Transverse colon (tissue), 4 donors: ENCODE data around the gene PHACTR3.

Source experiments
- EP300 ChIP-seq: sonication (generic); formaldehyde crosslinking; IDR thresholded peaks from one replicate; pipeline ENCODE4 v1.6.1; 2017; ENCODE audit warnings: antibody characterized with exemption, low read depth
- POLR2A ChIP-seq: fragments of 450-650 bp; IDR thresholded peaks from one replicate; pipeline ENCODE4 v1.6.1; 2016; ENCODE audit warnings: antibody characterized with exemption, mild to moderate bottlenecking, moderate library complexity
- POLR2AphosphoS5 ChIP-seq, 3 donors: sonication (generic); formaldehyde crosslinking; IDR thresholded peaks; one replicate each; pipeline ENCODE4 v1.6.1; 2016; ENCODE audit warnings: antibody characterized with exemption in 3 of 3
- TF ChIP-seq, protein P1 (sequence below), 5 experiments: fragments of 200-600 bp in 3 of 5; fragments of 450-650 bp in 2 of 5; sonication (generic) in 3 of 5; IDR thresholded peaks; 1 replicate in 2 of 5; 2 replicates in 3 of 5; pipeline ENCODE4 v1.5.1; 2016 to 2017; ENCODE audit warnings: antibody characterized with exemption in 5 of 5, inconsistent platforms in 3 of 5, mild to moderate bottlenecking in 2 of 5, moderate library complexity in 1 of 5

DNA sequence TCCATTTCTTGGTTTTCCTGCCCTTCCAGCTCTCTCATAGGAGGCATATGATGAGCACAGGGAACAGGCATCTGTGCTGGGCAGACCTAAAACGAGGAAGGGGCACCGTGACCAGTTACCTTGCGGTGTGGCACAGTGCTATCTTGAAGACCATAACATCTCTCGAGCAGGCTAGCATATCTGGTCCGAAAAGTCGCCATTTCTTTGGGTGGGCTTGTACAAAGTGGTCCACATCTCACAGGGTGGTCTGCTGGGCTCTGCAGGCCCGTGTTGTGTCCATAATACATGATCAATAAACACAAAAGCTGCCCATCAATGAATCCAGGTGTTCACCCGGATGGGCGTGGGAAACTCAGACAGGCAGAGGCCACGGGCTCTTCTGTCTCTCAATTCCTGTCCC, 115.7 kb downstream of the PHACTR3 start:
- TF ChIP-seq, protein P1, sequence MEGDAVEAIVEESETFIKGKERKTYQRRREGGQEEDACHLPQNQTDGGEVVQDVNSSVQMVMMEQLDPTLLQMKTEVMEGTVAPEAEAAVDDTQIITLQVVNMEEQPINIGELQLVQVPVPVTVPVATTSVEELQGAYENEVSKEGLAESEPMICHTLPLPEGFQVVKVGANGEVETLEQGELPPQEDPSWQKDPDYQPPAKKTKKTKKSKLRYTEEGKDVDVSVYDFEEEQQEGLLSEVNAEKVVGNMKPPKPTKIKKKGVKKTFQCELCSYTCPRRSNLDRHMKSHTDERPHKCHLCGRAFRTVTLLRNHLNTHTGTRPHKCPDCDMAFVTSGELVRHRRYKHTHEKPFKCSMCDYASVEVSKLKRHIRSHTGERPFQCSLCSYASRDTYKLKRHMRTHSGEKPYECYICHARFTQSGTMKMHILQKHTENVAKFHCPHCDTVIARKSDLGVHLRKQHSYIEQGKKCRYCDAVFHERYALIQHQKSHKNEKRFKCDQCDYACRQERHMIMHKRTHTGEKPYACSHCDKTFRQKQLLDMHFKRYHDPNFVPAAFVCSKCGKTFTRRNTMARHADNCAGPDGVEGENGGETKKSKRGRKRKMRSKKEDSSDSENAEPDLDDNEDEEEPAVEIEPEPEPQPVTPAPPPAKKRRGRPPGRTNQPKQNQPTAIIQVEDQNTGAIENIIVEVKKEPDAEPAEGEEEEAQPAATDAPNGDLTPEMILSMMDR (IDR thresholded peaks at IDR 0.05) = no peak
- TF ChIP-seq POLR2AphosphoS5 (IDR thresholded peaks at IDR 0.05) (no peak), EP300 (no peak), POLR2A (no peak)
